Fibroblast of lung (primary cell): ENCODE data around the gene ATP1B1. TPM values are rescaled to one million over a fixed set of nuclear protein-coding genes. Genes with fewer than 3 reads are reported as not detected.
A peak's percentile ranks its signal among the peaks of the same experiment; 100 is the strongest.

Source experiments
- DNase-seq, 2 donors: peaks; one replicate each; pipeline versions ENCODE4 v3.0.0 to v3.0.0-alpha.2; 2010; ENCODE audit warnings: low read depth in 2 of 2
- H2AFZ ChIP-seq: 2 replicates; pipeline ENCODE4 v1.5.1; 2012; ENCODE audit warnings: low read length, control low read depth, inconsistent platforms
- H3K27ac ChIP-seq: 2 replicates; pipeline ENCODE4 v1.5.1; 2011; ENCODE audit warnings: low read length, control low read depth; ENCODE audit not compliant: insufficient read depth
- H3K27me3 ChIP-seq: 2 replicates; pipeline ENCODE4 v1.5.1; 2011; ENCODE audit warnings: mild to moderate bottlenecking, low read length; ENCODE audit not compliant: control insufficient read depth, insufficient read depth
- H3K36me3 ChIP-seq: 2 replicates; pipeline ENCODE4 v1.5.1; 2011; ENCODE audit warnings: low read length; ENCODE audit not compliant: control insufficient read depth, insufficient read depth
- H3K4me1 ChIP-seq: 2 replicates; pipeline ENCODE4 v1.5.1; 2011; ENCODE audit warnings: low read length; ENCODE audit not compliant: control insufficient read depth, insufficient read depth; ENCODE audit errors: extremely low read depth
- H3K4me2 ChIP-seq: 2 replicates; pipeline ENCODE4 v1.5.1; 2011; ENCODE audit warnings: low read length, control low read depth; ENCODE audit not compliant: insufficient read depth; ENCODE audit errors: extremely low read depth
- H3K4me3 ChIP-seq, 4 experiments: fragments of 200-600 bp in 1 of 4; sonication (generic) in 1 of 4; replicated peaks in 1 of 4; 2 replicates each; pipeline ENCODE4 v1.5.1; 2011 to 2016; ENCODE audit warnings: low read length in 4 of 4, low read depth in 3 of 4, mild to moderate bottlenecking in 3 of 4, control low read depth in 2 of 4, inconsistent platforms in 1 of 4, mixed read lengths in 1 of 4; ENCODE audit not compliant: insufficient read depth in 1 of 4; ENCODE audit errors: control extremely low read depth in 1 of 4
- H3K79me2 ChIP-seq: 2 replicates; pipeline ENCODE4 v1.5.1; 2012; ENCODE audit warnings: mild to moderate bottlenecking, low read length, inconsistent platforms; ENCODE audit not compliant: control insufficient read depth, insufficient read depth
- H3K9ac ChIP-seq: 2 replicates; pipeline ENCODE4 v1.5.1; 2011; ENCODE audit warnings: mild to moderate bottlenecking, low read length, control low read depth; ENCODE audit not compliant: insufficient read depth
- H3K9me3 ChIP-seq: 2 replicates; pipeline ENCODE4 v1.5.1; 2012; ENCODE audit warnings: low read depth, low read length; ENCODE audit not compliant: control insufficient read depth, insufficient read depth
- H4K20me1 ChIP-seq: 2 replicates; pipeline ENCODE4 v1.5.1; 2011; ENCODE audit warnings: low read length; ENCODE audit not compliant: control insufficient read depth, insufficient read depth; ENCODE audit errors: extremely low read depth
- EZH2 ChIP-seq: IDR thresholded peaks from 2 replicates; pipeline ENCODE4 v1.5.1; 2012; ENCODE audit warnings: low read length, control low read depth, mild to moderate bottlenecking; ENCODE audit errors: missing control alignments
- polyA plus RNA-seq, 2 donors: library from polyadenylated mRNA; depleted of rRNA in 1 of 2; stranded (reverse) in 1 of 2; unstranded in 1 of 2; fragments of >200 nt; gene quantifications; 2 replicates each; pipeline ENCODE4 v1.2.1, GENCODE V29; 2011 to 2012; ENCODE audit warnings: missing spikeins in 1 of 2
- total RNA-seq: library from RNA; depleted of rRNA; stranded (reverse); fragments of >200 nt; gene quantifications from 2 replicates; pipeline ENCODE4 v1.2.1, GENCODE V29; 2014
- TF ChIP-seq, protein P1 (sequence below), 2 donors: IDR thresholded peaks in 1 of 2; conservative IDR thresholded peaks in 1 of 2; 1 replicate in 1 of 2; 2 replicates in 1 of 2; pipeline ENCODE4 v1.5.1; 2011 to 2012; ENCODE audit warnings: low read length in 2 of 2, control low read depth in 1 of 2, inconsistent platforms in 1 of 2, low read depth in 1 of 2, mild to moderate bottlenecking in 1 of 2

Gene ATP1B1
- total and polyA plus RNA-seq, 2 donors (not counting 1 experiment from before 2014, with no cell fraction given), result 21.1 to 37.9 TPM

DNA sequence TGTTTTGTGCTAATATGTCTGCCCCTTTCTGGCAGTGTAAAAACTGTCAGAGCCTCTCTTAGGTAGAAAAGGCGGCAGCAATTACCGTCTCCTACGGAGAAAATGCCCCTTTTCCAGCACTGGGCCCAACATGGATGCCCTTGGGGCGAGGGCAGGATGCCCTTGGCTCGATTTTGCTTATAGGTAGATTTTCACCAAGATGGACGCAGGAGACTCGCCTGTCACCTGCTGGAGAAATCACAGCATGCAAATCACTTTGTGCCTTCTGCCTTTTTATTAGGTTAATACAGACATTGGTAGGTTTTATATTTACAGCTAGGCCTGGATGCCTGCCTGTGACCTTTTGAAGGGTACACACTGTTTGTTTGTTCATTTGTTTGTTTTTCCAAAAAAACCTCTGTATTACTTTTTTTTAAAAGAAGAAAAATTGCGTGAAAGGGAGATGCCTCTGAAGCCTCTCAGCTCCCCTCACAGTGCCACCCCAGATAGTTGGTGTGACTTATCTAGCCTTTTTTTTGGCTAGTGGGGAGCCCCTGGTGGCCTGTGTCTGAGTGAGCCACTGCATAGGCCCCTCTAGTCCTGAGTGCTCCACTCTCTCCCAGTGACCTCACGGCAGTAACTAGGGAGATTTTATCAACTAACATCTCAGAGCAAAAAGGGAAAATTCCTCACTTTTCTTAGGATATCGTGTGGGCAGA lies 2.5 kb downstream of the ATP1B1 start:
- H3K4me2 ChIP-seq, result peak overlapping the region; percentile 97

GRCh38 chr1:169109561-169110134 lies 3.2 kb downstream of the ATP1B1 start:
- Histone ChIP-seq H2AFZ (no peak overlapping the region), H3K79me2 (peaks cover 58% of the 10 kb centered on the region)

More for the DNA sequence above, 2.5 kb downstream of the ATP1B1 start:
- peaks cover 30% of the 10 kb centered on the region for H3K4me1 ChIP-seq
- H3K9me3 ChIP-seq, result no peaks in the 10 kb centered on the region
- no peak for TF ChIP-seq EZH2
- TF ChIP-seq, protein P1, sequence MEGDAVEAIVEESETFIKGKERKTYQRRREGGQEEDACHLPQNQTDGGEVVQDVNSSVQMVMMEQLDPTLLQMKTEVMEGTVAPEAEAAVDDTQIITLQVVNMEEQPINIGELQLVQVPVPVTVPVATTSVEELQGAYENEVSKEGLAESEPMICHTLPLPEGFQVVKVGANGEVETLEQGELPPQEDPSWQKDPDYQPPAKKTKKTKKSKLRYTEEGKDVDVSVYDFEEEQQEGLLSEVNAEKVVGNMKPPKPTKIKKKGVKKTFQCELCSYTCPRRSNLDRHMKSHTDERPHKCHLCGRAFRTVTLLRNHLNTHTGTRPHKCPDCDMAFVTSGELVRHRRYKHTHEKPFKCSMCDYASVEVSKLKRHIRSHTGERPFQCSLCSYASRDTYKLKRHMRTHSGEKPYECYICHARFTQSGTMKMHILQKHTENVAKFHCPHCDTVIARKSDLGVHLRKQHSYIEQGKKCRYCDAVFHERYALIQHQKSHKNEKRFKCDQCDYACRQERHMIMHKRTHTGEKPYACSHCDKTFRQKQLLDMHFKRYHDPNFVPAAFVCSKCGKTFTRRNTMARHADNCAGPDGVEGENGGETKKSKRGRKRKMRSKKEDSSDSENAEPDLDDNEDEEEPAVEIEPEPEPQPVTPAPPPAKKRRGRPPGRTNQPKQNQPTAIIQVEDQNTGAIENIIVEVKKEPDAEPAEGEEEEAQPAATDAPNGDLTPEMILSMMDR (conservative IDR thresholded peaks at IDR 0.05 in 1 of 2, IDR thresholded peaks at IDR 0.05 in 1 of 2; ENCODE audit: low read depth in 1 of 2, low read length in 2 of 2), result peak in 1 of 2 donors; percentile 23
- peak overlapping the region; percentile 21 for H3K9ac ChIP-seq
- DNase-seq, result peak in 1 of 2 donors; percentile 52
- H3K4me3 ChIP-seq, result peak overlapping the region; percentile 86 to 91 (median 90)
- no peak overlapping the region for H2AFZ ChIP-seq
- no peaks in the 10 kb centered on the region for H3K36me3 ChIP-seq
- H3K27ac ChIP-seq, result peak overlapping the region; percentile 94
- no peaks in the 10 kb centered on the region for H3K27me3 ChIP-seq
- H4K20me1 ChIP-seq, result no peaks in the 10 kb centered on the region
- peaks cover 55% of the 10 kb centered on the region for H3K79me2 ChIP-seq

DNA sequence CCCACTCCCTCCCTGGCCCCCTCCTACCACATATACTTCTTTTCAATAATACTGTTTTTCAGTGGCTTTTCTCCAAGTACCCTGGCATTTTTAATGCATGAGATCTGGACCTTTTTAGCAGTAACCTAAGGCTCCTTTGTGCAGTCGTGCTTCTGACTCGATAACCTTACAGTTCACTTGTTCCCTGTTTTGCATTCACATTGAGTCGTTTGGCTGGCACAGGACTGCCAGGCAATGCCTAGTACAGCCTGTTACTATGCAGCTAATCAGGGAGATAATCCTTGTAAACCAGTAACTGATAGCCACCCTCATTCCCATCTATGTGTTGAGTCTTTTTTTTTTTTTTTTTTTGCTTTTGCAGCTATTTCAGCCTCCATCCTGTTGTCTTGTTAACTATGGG lies 3.7 kb downstream of the ATP1B1 start:
- peaks cover 30% of the 10 kb centered on the region for H3K4me1 ChIP-seq
- H4K20me1 ChIP-seq, result no peaks in the 10 kb centered on the region
- TF ChIP-seq, protein P1 (conservative IDR thresholded peaks at IDR 0.05 in 1 of 2, IDR thresholded peaks at IDR 0.05 in 1 of 2; ENCODE audit: low read depth in 1 of 2, low read length in 2 of 2), result no peak
- TF ChIP-seq EZH2, result no peak
- H3K27ac ChIP-seq, result peak overlapping the region; percentile 94
- DNase-seq, result no peak
- no peaks in the 10 kb centered on the region for H3K9me3 ChIP-seq
- H3K4me3 ChIP-seq, result peak overlapping the region; percentile 7 to 27 (median 20)
- no peaks in the 10 kb centered on the region for H3K36me3 ChIP-seq
- H3K79me2 ChIP-seq, result peaks cover 58% of the 10 kb centered on the region
- H3K4me2 ChIP-seq, result peak overlapping the region; percentile 97
- H3K27me3 ChIP-seq, result no peaks in the 10 kb centered on the region
- H2AFZ ChIP-seq, result no peak overlapping the region
- peak overlapping the region; percentile 16 for H3K9ac ChIP-seq

More at GRCh38 chr1:169109561-169110134, 3.2 kb downstream of the ATP1B1 start:
- Histone ChIP-seq H4K20me1 (no peaks in the 10 kb centered on the region), H3K4me3 (peak overlapping the region; percentile 7 to 27 (median 20)), H3K4me1 (peaks cover 30% of the 10 kb centered on the region), H3K27me3 (no peaks in the 10 kb centered on the region), H3K27ac (peak overlapping the region; percentile 94), H3K36me3 (no peaks in the 10 kb centered on the region), H3K4me2 (peak overlapping the region; percentile 97), H3K9me3 (no peaks in the 10 kb centered on the region), H3K9ac (peak overlapping the region; percentile 21)
- TF ChIP-seq EZH2, result no peak
- TF ChIP-seq, protein P1 (conservative IDR thresholded peaks at IDR 0.05 in 1 of 2, IDR thresholded peaks at IDR 0.05 in 1 of 2; ENCODE audit: low read depth in 1 of 2, low read length in 2 of 2), result no peak
- DNase-seq, result peak; percentile 90 to 94
